GM12874 (cell line): ENCODE data around the gene LAPTM5.

Experiments used
- TF ChIP-seq, protein P1 (sequence below): IDR thresholded peaks from 2 replicates; pipeline ENCODE4 v1.5.1; 2011; ENCODE audit warnings: low read depth, mild to moderate bottlenecking, control low read depth, low read length, moderate library complexity; ENCODE audit not compliant: insufficient read depth

Gene LAPTM5

DNA sequence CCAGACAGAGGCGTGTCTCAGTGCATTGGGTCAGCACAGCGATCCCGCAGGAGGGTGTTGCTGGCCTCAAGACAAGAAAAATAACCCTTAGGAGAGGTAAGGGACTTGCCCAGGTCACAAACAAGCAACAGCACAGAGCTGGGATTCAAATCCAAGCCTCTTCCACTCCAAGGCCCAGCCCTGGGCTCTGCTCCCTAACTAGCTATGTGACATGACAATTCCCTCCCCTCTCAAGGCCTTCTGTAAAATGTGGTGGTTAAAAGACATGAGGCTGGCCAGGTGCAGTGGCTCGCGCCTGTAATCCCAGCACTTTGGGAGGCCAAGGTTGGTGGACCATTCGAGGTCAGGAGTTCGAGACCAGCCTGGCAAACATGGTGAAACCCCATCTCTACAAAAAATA, 28.1 kb upstream of the LAPTM5 start:
- TF ChIP-seq, protein P1, sequence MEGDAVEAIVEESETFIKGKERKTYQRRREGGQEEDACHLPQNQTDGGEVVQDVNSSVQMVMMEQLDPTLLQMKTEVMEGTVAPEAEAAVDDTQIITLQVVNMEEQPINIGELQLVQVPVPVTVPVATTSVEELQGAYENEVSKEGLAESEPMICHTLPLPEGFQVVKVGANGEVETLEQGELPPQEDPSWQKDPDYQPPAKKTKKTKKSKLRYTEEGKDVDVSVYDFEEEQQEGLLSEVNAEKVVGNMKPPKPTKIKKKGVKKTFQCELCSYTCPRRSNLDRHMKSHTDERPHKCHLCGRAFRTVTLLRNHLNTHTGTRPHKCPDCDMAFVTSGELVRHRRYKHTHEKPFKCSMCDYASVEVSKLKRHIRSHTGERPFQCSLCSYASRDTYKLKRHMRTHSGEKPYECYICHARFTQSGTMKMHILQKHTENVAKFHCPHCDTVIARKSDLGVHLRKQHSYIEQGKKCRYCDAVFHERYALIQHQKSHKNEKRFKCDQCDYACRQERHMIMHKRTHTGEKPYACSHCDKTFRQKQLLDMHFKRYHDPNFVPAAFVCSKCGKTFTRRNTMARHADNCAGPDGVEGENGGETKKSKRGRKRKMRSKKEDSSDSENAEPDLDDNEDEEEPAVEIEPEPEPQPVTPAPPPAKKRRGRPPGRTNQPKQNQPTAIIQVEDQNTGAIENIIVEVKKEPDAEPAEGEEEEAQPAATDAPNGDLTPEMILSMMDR: no peak

DNA sequence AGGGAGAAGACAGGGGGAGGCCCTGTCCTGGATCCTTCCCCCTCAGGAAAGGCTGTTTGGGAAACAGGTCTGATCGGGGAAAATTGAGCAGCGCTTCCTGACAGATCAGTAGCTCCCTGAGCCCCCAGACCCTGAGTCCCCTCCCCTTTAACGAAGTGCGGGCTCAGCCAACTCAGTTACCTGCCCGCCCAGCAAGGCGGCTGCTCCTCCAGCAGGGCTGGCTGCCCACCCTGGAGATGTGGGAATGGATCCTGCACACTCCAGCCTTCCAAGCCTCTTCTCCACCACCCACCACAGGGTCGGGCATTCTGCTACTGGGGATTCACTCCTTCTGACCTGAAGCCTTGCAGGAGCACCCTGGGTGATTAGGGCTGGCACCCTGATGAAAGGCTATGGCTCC, 27.6 kb upstream of the LAPTM5 start:
- TF ChIP-seq, protein P1: no peak

GRCh38 chr1:30783256-30783915, 25.8 kb upstream of the LAPTM5 start:
- TF ChIP-seq, protein P1: no peak

DNA sequence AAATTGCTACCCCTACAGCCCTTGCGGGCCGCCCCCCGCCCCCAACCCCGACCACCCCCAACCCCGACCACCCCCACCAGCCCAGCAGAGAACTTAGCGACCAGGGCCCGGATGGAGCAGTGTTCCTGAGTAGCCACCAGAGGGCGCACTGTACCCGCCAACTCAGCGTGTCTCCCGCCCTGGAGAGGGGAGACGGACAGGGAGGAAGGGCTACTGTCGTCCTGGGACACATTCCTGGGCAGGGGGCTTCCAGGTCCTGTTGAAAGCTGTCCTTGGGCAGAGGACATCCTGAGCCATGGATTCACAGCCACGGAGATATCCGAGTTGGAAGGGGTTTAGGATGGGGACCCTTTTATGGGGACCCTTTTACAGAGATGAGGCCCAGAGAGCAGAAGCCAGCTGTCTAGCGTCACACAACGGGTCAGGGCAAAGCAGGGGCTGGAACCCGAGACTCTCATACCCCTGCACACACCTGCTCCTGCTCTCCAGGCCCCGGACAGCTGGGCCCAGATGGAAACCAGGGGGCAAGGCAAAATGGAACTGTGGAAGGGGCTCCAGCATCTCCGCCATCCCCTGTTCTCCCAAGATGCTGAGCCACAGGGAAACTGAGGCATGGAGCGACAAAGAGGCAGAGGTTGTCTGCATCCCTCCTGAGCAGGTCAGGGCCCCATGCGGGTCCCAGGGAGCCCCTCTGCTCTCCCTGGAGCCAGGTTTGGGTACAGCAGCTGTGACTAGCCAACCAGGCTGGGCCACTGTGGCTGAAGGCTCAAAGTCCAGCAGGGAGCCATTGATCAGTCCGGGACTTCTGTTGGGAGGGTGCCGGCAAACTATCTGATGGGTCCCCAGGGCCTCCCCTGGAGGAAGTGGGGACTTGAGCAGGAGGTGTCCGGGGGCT, 25.0 kb upstream of the LAPTM5 start:
- TF ChIP-seq, protein P1: peak; percentile 92

GRCh38 chr1:30781906-30782305, 24.3 kb upstream of the LAPTM5 start:
- TF ChIP-seq, protein P1: no peak

- TF ChIP-seq, protein P1: no peak
Measured at GRCh38 chr1:30780409-30780808, 22.8 kb upstream of the LAPTM5 start.

GRCh38 chr1:30779294-30780071, 21.9 kb upstream of the LAPTM5 start:
- TF ChIP-seq, protein P1: peak; percentile 94
